22Rv1 (cell line): Measurements from ENCODE around the gene PID1.

Experiments
- CTCF ChIP-seq: fragments of 450-650 bp; IDR thresholded peaks from 2 replicates; pipeline ENCODE4 v1.5.1; 2017; ENCODE audit warnings: mild to moderate bottlenecking
- ZFX ChIP-seq: fragments of 450-650 bp; IDR thresholded peaks from 2 replicates; pipeline ENCODE4 v1.6.1; 2017; ENCODE audit warnings: antibody characterized with exemption, borderline replicate concordance

- no peak for TF ChIP-seq CTCF
- no peak for TF ChIP-seq ZFX
These were observed 197.2 kb downstream of the PID1 start for GRCh38 chr2:229073935-229074334.
